Measurements from ENCODE around the gene AJAP1.

Gene AJAP1

GRCh38 chr1:4696753-4697152, 42.3 kb downstream of the AJAP1 start:
- TF ChIP-seq POLR2AphosphoS5 (IDR thresholded peaks at IDR 0.05; ENCODE audit: low read depth) (no peak), GABPA (IDR thresholded peaks at IDR 0.05; ENCODE audit: low read depth) (no peak), CTCF (IDR thresholded peaks at IDR 0.05; ENCODE audit: insufficient read depth, low read length) (no peak), REST (IDR thresholded peaks at IDR 0.05; ENCODE audit: insufficient replicate concordance, low read depth) (no peak), SPI1 (IDR thresholded peaks at IDR 0.05; ENCODE audit: borderline replicate concordance, low read depth) (no peak)
- no peaks in the 10 kb centered on the region for H3K27me3 ChIP-seq (ENCODE audit: insufficient read depth, poor library complexity, severe bottlenecking)
- no peak overlapping the region for H3K27ac ChIP-seq (replicated peaks)
- no peak for DNase-seq (ENCODE audit: low read depth in 1 of 2, low spot score in 1 of 2)
- no peak overlapping the region for H3K4me3 ChIP-seq (replicated peaks; ENCODE audit: insufficient read depth, low read length)

DNA sequence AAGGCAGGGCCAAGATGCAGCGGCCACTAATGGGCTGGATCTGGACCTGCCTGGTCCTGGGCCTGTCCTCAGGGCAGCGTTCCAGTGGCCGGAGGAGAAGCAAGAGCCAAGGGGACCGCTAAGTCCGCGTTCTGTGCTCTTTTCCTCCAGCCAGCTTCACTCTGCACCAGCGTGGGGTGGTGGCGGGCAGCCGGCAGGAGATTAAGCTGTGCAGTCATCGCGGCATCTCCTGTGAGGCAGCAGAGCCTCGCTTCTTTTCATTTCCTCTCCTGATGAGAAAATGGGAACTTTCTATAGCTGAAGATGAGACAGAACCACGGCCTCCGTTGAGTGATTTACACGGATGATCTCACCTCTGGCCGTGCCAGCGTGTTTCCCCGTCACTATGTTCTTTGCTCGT, 43.4 kb downstream of the AJAP1 start:
- no peak overlapping the region for H3K27ac ChIP-seq (replicated peaks)
- no peak for DNase-seq (ENCODE audit: low read depth in 1 of 2, low spot score in 1 of 2)
- H3K27me3 ChIP-seq (ENCODE audit: insufficient read depth, poor library complexity, severe bottlenecking), result no peaks in the 10 kb centered on the region
- no peak for TF ChIP-seq POLR2AphosphoS5 (IDR thresholded peaks at IDR 0.05; ENCODE audit: low read depth)
- no peak for TF ChIP-seq GABPA (IDR thresholded peaks at IDR 0.05; ENCODE audit: low read depth)
- no peak for TF ChIP-seq SPI1 (IDR thresholded peaks at IDR 0.05; ENCODE audit: borderline replicate concordance, low read depth)
- no peak for TF ChIP-seq REST (IDR thresholded peaks at IDR 0.05; ENCODE audit: insufficient replicate concordance, low read depth)
- TF ChIP-seq CTCF (IDR thresholded peaks at IDR 0.05; ENCODE audit: insufficient read depth, low read length), result no peak
- H3K4me3 ChIP-seq (replicated peaks; ENCODE audit: insufficient read depth, low read length), result no peak overlapping the region

GRCh38 chr1:4698911-4699310, 44.5 kb downstream of the AJAP1 start:
- DNase-seq (ENCODE audit: low read depth in 1 of 2, low spot score in 1 of 2), result no peak
- H3K27ac ChIP-seq (replicated peaks), result no peak overlapping the region
- TF ChIP-seq CTCF (IDR thresholded peaks at IDR 0.05; ENCODE audit: insufficient read depth, low read length) (no peak), GABPA (IDR thresholded peaks at IDR 0.05; ENCODE audit: low read depth) (no peak), REST (IDR thresholded peaks at IDR 0.05; ENCODE audit: insufficient replicate concordance, low read depth) (no peak), SPI1 (IDR thresholded peaks at IDR 0.05; ENCODE audit: borderline replicate concordance, low read depth) (no peak), POLR2AphosphoS5 (IDR thresholded peaks at IDR 0.05; ENCODE audit: low read depth) (no peak)
- H3K4me3 ChIP-seq (replicated peaks; ENCODE audit: insufficient read depth, low read length), result no peak overlapping the region
- H3K27me3 ChIP-seq (ENCODE audit: insufficient read depth, poor library complexity, severe bottlenecking), result no peaks in the 10 kb centered on the region
